Measurements from ENCODE around the gene PTPRB.

GRCh38 chr12:70467918-70468733 is 169.1 kb downstream of the PTPRB start:
- TF ChIP-seq CTCF (conservative IDR thresholded peaks at IDR 0.05; ENCODE audit: low read depth, low read length) (no peak), NFE2L2 (IDR thresholded peaks at IDR 0.05; ENCODE audit: low read depth, low read length) (no peak), POLR2A (IDR thresholded peaks at IDR 0.05; ENCODE audit: low read depth, low read length) (no peak), RCOR1 (IDR thresholded peaks at IDR 0.05; ENCODE audit: insufficient replicate concordance, low read length) (no peak), CEBPB (IDR thresholded peaks at IDR 0.05; ENCODE audit: low read depth, low read length) (no peak), RAD21 (IDR thresholded peaks at IDR 0.05; ENCODE audit: low read length) (no peak), RFX5 (IDR thresholded peaks at IDR 0.05; ENCODE audit: low read depth, low read length) (no peak), USF2 (IDR thresholded peaks at IDR 0.05; ENCODE audit: low read depth, low read length) (no peak), MAZ (IDR thresholded peaks at IDR 0.05; ENCODE audit: borderline replicate concordance, low read depth, low read length) (no peak), SMC3 (IDR thresholded peaks at IDR 0.05; ENCODE audit: low read depth, low read length) (no peak), ELK1 (IDR thresholded peaks at IDR 0.05; ENCODE audit: borderline replicate concordance, low read depth, low read length) (no peak)
